ENCODE data around the gene NUP85. TPM values are rescaled to one million over a fixed set of nuclear protein-coding genes. Genes with fewer than 3 reads are reported as not detected.

The NUP85 gene
- total and polyA plus RNA-seq, 4 donors: 40.4 to 69.5 (median 46.1) TPM

DNA sequence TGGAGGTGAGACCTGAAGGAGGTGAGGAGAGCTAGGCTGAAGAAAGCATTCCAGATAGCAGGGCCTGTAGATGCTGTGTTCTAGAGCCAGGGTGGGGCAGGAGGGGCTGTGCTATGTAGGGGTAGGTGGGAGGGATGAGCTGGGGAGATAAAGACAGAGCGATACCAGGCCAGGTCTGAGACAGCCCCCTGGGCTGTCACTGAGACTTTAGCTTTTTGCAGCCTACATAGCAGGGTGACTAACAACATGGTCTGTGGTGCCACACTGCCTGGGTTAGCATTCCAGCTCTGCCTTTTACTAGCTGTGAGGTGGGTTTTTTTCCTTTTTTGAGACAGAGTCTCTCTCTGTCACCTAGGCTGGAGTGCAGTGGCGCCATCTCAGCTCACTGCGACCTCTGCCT lies 14.3 kb downstream of the NUP85 start:
- no peak overlapping the region for H3K27ac ChIP-seq (ENCODE audit: low read depth in 1 of 2, low read length in 1 of 2)
- H3K36me3 ChIP-seq (ENCODE audit: control insufficient read depth in 4 of 4, insufficient read depth in 4 of 4, low read length in 4 of 4): peaks cover 29 to 36% (median 34%) of the 10 kb centered on the region in 4 donors
- no peaks in the 10 kb centered on the region for H3K9me3 ChIP-seq (ENCODE audit: control insufficient read depth in 4 of 4, insufficient read depth in 3 of 4, low read length in 3 of 4)
- H3K9ac ChIP-seq (ENCODE audit: insufficient read depth in 1 of 2, low read length in 2 of 2): no peak overlapping the region
- no peaks in the 10 kb centered on the region for H3K4me1 ChIP-seq (ENCODE audit: control insufficient read depth in 5 of 5, insufficient read depth in 5 of 5, low read length in 5 of 5)
- DNase-seq (no peak), ATAC-seq (ENCODE audit: insufficient read depth, low FRiP score) (no peak)
- no peak overlapping the region for H3K4me3 ChIP-seq
- H3K27me3 ChIP-seq (ENCODE audit: control insufficient read depth in 3 of 3, insufficient read depth in 3 of 3, low read length in 2 of 3): no peaks in the 10 kb centered on the region
- TF ChIP-seq, protein P1, sequence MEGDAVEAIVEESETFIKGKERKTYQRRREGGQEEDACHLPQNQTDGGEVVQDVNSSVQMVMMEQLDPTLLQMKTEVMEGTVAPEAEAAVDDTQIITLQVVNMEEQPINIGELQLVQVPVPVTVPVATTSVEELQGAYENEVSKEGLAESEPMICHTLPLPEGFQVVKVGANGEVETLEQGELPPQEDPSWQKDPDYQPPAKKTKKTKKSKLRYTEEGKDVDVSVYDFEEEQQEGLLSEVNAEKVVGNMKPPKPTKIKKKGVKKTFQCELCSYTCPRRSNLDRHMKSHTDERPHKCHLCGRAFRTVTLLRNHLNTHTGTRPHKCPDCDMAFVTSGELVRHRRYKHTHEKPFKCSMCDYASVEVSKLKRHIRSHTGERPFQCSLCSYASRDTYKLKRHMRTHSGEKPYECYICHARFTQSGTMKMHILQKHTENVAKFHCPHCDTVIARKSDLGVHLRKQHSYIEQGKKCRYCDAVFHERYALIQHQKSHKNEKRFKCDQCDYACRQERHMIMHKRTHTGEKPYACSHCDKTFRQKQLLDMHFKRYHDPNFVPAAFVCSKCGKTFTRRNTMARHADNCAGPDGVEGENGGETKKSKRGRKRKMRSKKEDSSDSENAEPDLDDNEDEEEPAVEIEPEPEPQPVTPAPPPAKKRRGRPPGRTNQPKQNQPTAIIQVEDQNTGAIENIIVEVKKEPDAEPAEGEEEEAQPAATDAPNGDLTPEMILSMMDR (IDR thresholded peaks at IDR 0.05; ENCODE audit: control extremely low read depth, extremely low read depth): no peak
- WGBS, 2 donors: 97 to 98% methylated on average over 3 of the region's 3 CpGs

DNA sequence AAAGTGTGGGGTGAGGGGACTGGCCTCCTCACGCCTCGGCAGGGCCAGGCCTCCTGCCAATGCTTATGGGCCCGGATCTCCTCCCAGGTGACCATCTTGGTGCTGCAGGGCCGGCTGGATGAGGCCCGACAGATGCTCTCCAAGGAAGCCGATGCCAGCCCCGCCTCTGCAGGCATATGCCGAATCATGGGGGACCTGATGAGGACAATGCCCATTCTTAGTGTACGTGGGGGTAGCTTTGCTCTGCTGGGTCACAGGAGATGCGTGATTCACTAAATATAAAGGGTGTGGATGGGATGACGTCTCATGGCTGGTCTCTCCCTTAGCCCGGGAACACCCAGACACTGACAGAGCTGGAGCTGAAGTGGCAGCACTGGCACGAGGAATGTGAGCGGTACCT lies 19.5 kb downstream of the NUP85 start:
- Histone ChIP-seq H3K9ac (ENCODE audit: insufficient read depth in 1 of 2, low read length in 2 of 2) (no peak overlapping the region), H3K27ac (ENCODE audit: low read depth in 1 of 2, low read length in 1 of 2) (no peak overlapping the region), H3K9me3 (ENCODE audit: control insufficient read depth in 4 of 4, insufficient read depth in 3 of 4, low read length in 3 of 4) (no peaks in the 10 kb centered on the region), H3K36me3 (ENCODE audit: control insufficient read depth in 4 of 4, insufficient read depth in 4 of 4, low read length in 4 of 4) (peaks cover 16 to 39% (median 33%) of the 10 kb centered on the region in 4 donors), H3K4me3 (no peak overlapping the region), H3K4me1 (ENCODE audit: control insufficient read depth in 5 of 5, insufficient read depth in 5 of 5, low read length in 5 of 5) (no peaks in the 10 kb centered on the region), H3K27me3 (ENCODE audit: control insufficient read depth in 3 of 3, insufficient read depth in 3 of 3, low read length in 2 of 3) (no peaks in the 10 kb centered on the region)
- ATAC-seq (ENCODE audit: insufficient read depth, low FRiP score) (no peak), DNase-seq (no peak)
- WGBS, 2 donors: 84 to 88% methylated on average over 14 of the region's 14 CpGs
- TF ChIP-seq, protein P1 (IDR thresholded peaks at IDR 0.05; ENCODE audit: control extremely low read depth, extremely low read depth): no peak

DNA sequence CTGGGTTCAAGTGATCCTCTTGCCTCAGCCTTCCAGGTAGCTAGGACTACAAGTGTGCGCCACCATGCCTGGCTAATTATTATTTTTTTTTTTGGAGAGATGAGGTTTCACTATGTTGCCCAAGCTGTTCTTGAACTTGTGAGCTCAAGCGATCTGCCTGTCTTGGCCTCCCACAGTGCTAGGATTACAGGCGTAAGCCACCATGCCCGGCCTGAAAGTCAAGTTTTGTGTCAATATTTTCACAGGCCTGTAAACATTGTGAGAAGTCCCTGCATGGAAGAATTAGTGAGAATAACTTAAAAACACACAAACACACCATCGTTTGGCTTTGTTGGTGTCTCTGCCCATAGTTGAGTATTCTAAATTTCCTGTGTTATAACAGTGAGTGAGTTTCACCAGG lies 22.2 kb downstream of the NUP85 start:
- H3K9ac ChIP-seq (ENCODE audit: insufficient read depth in 1 of 2, low read length in 2 of 2): no peak overlapping the region
- H3K9me3 ChIP-seq (ENCODE audit: control insufficient read depth in 4 of 4, insufficient read depth in 3 of 4, low read length in 3 of 4): no peaks in the 10 kb centered on the region
- no peaks in the 10 kb centered on the region for H3K4me1 ChIP-seq (ENCODE audit: control insufficient read depth in 5 of 5, insufficient read depth in 5 of 5, low read length in 5 of 5)
- H3K36me3 ChIP-seq (ENCODE audit: control insufficient read depth in 4 of 4, insufficient read depth in 4 of 4, low read length in 4 of 4): peaks cover 20 to 55% (median 48%) of the 10 kb centered on the region in 4 donors
- WGBS, 2 donors: 71 to 80% methylated on average over 5 of the region's 5 CpGs
- DNase-seq: no peak
- TF ChIP-seq, protein P1 (IDR thresholded peaks at IDR 0.05; ENCODE audit: control extremely low read depth, extremely low read depth): no peak
- no peak overlapping the region for H3K27ac ChIP-seq (ENCODE audit: low read depth in 1 of 2, low read length in 1 of 2)
- H3K27me3 ChIP-seq (ENCODE audit: control insufficient read depth in 3 of 3, insufficient read depth in 3 of 3, low read length in 2 of 3): no peaks in the 10 kb centered on the region
- no peak for ATAC-seq (ENCODE audit: insufficient read depth, low FRiP score)
- no peak overlapping the region for H3K4me3 ChIP-seq

DNA sequence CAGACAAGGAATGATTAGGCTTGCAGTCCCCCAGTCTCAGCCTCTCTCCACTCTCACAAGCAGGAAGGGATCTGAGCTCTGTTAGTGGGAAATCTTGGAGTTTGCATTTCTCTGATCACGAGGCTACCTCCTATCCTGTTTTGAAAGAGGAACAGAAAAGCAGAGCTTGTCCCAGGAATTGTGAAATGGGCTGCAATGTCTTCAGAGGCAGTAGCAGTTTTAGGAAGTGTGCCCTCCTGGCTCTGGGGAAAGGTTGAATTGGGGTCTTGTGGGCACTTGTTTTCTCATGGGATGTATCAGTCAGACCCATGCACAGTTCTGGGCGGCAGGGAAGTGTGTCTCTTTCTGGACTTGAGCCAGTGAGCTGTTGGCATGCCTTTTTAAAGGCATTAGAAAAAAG lies 22.8 kb downstream of the NUP85 start:
- Histone ChIP-seq H3K4me3 (no peak overlapping the region), H3K9ac (ENCODE audit: insufficient read depth in 1 of 2, low read length in 2 of 2) (no peak overlapping the region), H3K36me3 (ENCODE audit: control insufficient read depth in 4 of 4, insufficient read depth in 4 of 4, low read length in 4 of 4) (peaks cover 20 to 59% (median 49%) of the 10 kb centered on the region in 4 donors), H3K27me3 (ENCODE audit: control insufficient read depth in 3 of 3, insufficient read depth in 3 of 3, low read length in 2 of 3) (no peaks in the 10 kb centered on the region), H3K27ac (ENCODE audit: low read depth in 1 of 2, low read length in 1 of 2) (peak overlapping the region in 1 of 2 donors; percentile 43), H3K4me1 (ENCODE audit: control insufficient read depth in 5 of 5, insufficient read depth in 5 of 5, low read length in 5 of 5) (no peaks in the 10 kb centered on the region), H3K9me3 (ENCODE audit: control insufficient read depth in 4 of 4, insufficient read depth in 3 of 4, low read length in 3 of 4) (no peaks in the 10 kb centered on the region)
- ATAC-seq (ENCODE audit: insufficient read depth, low FRiP score) (peak; percentile 42), DNase-seq (peak in 1 of 3 donors; percentile 11)
- TF ChIP-seq, protein P1 (IDR thresholded peaks at IDR 0.05; ENCODE audit: control extremely low read depth, extremely low read depth): no peak
- 19 to 50% methylated on average over 2 of the region's 2 CpGs for WGBS, 2 donors

Measured in lung (tissue), 12 donors.